ENCODE data around the gene SCUBE3. TPM values are rescaled to one million over a fixed set of nuclear protein-coding genes. Genes with fewer than 3 reads are reported as not detected.

The SCUBE3 gene
- total and polyA plus RNA-seq, 2 experiments from 2014 or later: 78.2 to 78.7 TPM

- no peaks in the 10 kb centered on the region for H3K27me3 ChIP-seq
- H3K27ac ChIP-seq: no peak overlapping the region
- no peak overlapping the region for H3K4me3 ChIP-seq
- no peaks in the 10 kb centered on the region for H3K36me3 ChIP-seq
- peaks cover 12% of the 10 kb centered on the region for H3K4me1 ChIP-seq (ENCODE audit: low read depth)
- no peaks in the 10 kb centered on the region for H3K9me3 ChIP-seq (ENCODE audit: low read depth)
- TF ChIP-seq CTCF (IDR thresholded peaks at IDR 0.05; ENCODE audit: low read depth, low read length): no peak
- DNase-seq (ENCODE audit: low read depth in 1 of 2, low spot score in 1 of 2): no peak
These were observed 40.2 kb upstream of the SCUBE3 start for GRCh38 chr6:35173427-35174087.

GRCh38 chr6:35174088-35174434, 39.7 kb upstream of the SCUBE3 start:
- Histone ChIP-seq H3K4me3 (no peak overlapping the region), H3K9me3 (ENCODE audit: low read depth) (no peaks in the 10 kb centered on the region), H3K27ac (no peak overlapping the region), H3K27me3 (no peaks in the 10 kb centered on the region), H3K36me3 (no peaks in the 10 kb centered on the region), H3K4me1 (ENCODE audit: low read depth) (peaks cover 12% of the 10 kb centered on the region)
- DNase-seq (ENCODE audit: low read depth in 1 of 2, low spot score in 1 of 2): no peak
- no peak for TF ChIP-seq CTCF (IDR thresholded peaks at IDR 0.05; ENCODE audit: low read depth, low read length)

GRCh38 chr6:35174501-35174900, 39.3 kb upstream of the SCUBE3 start:
- no peak overlapping the region for H3K27ac ChIP-seq
- H3K4me1 ChIP-seq (ENCODE audit: low read depth): peaks cover 16% of the 10 kb centered on the region
- no peak overlapping the region for H3K4me3 ChIP-seq
- no peaks in the 10 kb centered on the region for H3K9me3 ChIP-seq (ENCODE audit: low read depth)
- H3K36me3 ChIP-seq: no peaks in the 10 kb centered on the region
- no peaks in the 10 kb centered on the region for H3K27me3 ChIP-seq
- TF ChIP-seq CTCF (IDR thresholded peaks at IDR 0.05; ENCODE audit: low read depth, low read length): no peak
- no peak for DNase-seq (ENCODE audit: low read depth in 1 of 2, low spot score in 1 of 2)

GRCh38 chr6:35176301-35177024, 37.3 kb upstream of the SCUBE3 start:
- H3K27ac ChIP-seq: no peak overlapping the region
- no peak overlapping the region for H3K4me3 ChIP-seq
- no peaks in the 10 kb centered on the region for H3K27me3 ChIP-seq
- TF ChIP-seq CTCF (IDR thresholded peaks at IDR 0.05; ENCODE audit: low read depth, low read length): no peak
- peaks cover 35% of the 10 kb centered on the region for H3K4me1 ChIP-seq (ENCODE audit: low read depth)
- no peaks in the 10 kb centered on the region for H3K36me3 ChIP-seq
- no peak for DNase-seq (ENCODE audit: low read depth in 1 of 2, low spot score in 1 of 2)
- H3K9me3 ChIP-seq (ENCODE audit: low read depth): no peaks in the 10 kb centered on the region

- Histone ChIP-seq H3K36me3 (no peaks in the 10 kb centered on the region), H3K4me1 (ENCODE audit: low read depth) (peaks cover 41% of the 10 kb centered on the region), H3K4me3 (no peak overlapping the region), H3K9me3 (ENCODE audit: low read depth) (no peaks in the 10 kb centered on the region), H3K27me3 (no peaks in the 10 kb centered on the region), H3K27ac (no peak overlapping the region)
- no peak for TF ChIP-seq CTCF (IDR thresholded peaks at IDR 0.05; ENCODE audit: low read depth, low read length)
- no peak for DNase-seq (ENCODE audit: low read depth in 1 of 2, low spot score in 1 of 2)
These were observed 36.6 kb upstream of the SCUBE3 start for GRCh38 chr6:35177157-35177556.

All from cardiac muscle cell (in vitro differentiated cells and primary cell).